Measurements from ENCODE around the gene UVRAG.
"Not testable (repeated sequence)": the region's sequence is repeated elsewhere in the genome, so short reads cannot be mapped to it uniquely, and the experiment has no call there.

Gene UVRAG

GRCh38 chr11:76035020-76035419 lies 220.0 kb downstream of the UVRAG start:
- DNase-seq, result no peak

DNA sequence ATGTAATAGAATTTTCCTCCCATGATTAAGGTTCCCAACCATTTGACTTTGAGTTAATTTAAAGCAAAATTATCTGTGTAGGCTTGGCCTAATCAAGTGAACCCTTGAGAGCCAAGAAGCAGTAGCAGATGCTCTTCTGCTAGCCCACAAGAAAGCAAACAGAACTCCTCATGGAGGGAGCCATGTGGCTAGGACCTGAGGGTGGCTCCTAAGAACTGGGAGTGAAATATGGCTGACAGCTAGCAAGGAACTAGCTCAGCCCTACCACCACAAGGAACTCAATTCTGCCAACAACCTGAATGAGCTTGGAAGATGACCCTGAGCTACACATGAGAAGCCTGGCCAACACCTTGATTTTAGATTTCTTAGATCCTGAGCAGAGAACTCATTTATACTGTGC lies 223.6 kb downstream of the UVRAG start:
- DNase-seq, result no peak

DNA sequence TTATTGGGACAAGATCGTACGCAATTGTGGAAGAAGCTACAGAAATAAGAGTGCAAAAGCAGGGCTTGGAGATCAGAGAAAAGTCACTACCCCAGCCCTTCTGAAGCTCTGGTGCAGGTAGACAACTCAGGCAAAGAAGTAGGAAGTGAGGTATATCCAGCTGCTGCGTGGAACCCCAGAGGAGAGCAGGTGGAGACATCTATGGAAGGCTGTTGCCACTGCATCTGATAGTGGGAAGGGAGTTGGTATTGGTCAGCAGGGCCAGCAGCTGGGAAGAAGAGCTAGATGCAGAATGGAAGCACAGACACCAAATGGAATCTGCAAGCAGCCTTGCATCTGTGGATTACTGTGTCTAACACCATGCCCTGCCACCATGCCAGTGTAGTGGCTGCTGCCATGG lies 226.2 kb downstream of the UVRAG start:
- DNase-seq, result no peak

- no peak for DNase-seq
Measured at GRCh38 chr11:76044750-76045320, 229.8 kb downstream of the UVRAG start.

DNA sequence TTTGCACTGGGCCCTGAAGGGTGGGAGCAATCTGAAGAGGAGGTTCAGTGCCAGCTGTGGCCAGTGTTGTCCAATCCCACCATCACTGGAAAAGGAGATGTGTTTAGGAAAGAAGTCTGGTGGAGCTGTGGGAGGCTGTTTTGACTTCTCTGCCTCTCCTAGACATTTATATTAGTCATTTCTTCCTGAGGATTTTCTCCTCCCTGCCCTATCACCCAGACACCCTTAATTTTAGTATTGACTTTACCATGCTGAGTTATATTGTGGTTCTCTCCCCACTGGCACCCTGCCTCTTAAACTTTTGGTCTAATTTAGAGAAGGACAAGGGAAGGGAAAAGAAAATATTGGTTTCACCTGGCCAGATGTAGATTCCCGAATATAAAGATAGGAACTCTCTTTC lies 232.2 kb downstream of the UVRAG start:
- DNase-seq, result no peak

DNA sequence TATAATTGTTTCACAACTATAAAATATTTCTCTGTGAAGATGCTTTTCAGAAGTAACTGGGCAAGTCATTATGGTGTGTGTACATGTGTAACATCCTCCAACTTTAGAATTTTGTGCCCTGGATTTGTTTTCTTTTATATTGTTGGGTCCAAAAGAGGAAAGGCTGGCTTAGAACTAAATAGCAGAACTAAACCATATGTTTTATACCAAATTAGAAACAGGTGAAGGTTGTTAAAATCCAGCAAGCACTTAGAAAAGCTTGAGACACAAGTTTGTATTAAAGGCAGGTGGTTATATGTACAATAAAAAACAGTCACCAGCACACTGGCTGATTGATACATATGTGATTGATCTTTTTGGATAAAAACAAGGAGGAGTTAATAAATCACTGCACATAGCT lies 232.8 kb downstream of the UVRAG start:
- no peak for DNase-seq

DNA sequence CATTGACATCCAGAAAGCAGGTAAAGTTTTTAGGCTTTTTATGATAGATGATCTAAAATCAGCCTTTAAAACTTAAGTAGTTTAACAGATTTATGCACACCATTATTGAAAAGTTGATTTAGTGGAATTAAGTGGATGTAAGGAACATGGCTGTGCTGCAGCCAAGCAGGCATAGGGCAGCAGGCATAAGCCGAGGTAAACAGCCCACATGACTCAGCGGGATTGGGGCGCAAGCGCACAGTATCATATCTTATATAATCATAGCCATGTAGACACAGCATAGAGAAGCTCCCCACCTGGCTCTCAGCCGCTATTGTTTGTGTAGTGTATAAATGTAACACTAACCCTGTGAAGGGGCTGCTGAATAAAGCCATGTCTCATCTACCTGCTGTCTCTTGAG lies 233.8 kb downstream of the UVRAG start:
- no peak for DNase-seq

DNA sequence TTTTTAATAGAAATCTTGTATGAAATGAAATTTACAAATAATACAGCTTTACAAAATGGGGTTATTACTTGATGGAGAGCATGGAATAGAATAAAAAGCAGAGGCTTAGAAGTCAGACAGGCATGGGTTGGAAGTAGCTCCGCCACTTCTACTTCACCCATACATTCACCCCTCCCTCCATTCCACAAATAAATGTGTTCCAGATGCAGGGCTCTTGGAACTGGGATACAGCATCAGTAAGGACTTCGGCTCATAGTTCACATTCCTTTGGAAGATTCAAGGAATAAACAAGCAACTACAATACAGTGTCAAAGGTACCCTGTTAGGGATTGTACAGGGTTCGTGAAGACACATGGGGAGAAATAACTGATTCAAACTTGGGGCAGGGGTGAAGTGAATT lies 234.5 kb downstream of the UVRAG start:
- no peak for DNase-seq

- no peak for DNase-seq
Measured at GRCh38 chr11:76051937-76052336, 236.9 kb downstream of the UVRAG start.

DNA sequence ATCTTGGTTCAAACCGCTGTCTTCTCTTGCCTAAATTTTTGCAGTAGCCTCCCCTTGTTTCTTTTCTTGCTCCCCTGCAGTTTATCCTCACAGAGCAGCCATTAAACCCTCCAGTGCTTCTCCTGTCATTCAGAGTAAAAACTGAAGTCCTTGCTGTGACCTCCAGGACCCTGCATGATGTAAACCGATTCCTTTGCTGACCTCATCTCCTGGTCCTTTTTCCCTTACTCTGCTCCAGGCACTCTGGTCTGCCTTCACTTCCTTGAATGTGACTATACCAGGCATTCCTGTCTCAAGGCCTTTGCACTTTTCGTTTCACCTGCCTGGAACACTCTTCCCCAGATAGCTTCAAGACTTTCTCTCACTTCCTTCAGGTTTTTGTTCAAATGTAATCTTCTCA lies 239.3 kb downstream of the UVRAG start:
- DNase-seq, result no peak

DNA sequence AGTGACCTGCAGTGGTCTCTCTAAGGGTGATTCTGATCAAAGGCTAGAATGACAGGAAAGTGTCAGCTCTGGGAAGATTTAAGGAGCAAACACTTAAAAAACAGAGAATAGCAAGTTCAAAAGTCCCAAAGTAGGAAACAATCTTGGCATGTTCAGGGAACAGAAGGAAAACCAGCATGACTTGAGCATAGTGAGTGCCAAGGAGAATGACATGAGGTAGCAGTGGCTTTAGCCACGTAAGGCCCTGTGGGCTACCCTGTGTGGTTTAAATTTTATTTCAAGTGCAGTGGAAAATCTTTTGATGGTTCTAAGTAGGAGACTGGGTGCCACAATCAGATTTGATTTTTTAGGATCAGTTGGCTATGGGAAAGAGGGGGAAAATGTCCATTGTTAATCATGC lies 241.9 kb downstream of the UVRAG start:
- DNase-seq, result no peak

GRCh38 chr11:76060475-76061036 lies 245.5 kb downstream of the UVRAG start:
- DNase-seq, result not testable (repeated sequence)

- no peak for DNase-seq
Measured at GRCh38 chr11:76062733-76063132, 247.7 kb downstream of the UVRAG start.

DNA sequence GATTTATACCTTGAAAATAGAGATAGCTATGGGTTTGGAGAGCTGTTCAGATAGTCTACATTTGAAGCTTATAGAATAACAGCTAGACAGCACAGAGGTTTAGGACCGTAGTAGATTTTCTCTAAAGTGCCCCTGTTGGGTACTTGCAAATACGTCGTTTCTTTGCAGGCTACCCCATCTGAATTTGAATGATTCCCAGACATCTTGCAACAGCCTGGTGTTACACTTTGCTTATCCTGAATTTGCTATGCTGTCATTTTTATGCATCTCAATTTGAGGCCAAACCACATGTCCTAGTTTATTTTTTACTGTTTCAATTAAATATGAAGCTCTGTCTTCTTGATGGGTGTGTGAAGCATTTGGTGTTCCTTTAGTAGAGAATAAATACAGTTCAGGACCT lies 249.2 kb downstream of the UVRAG start:
- DNase-seq, result no peak

DNA sequence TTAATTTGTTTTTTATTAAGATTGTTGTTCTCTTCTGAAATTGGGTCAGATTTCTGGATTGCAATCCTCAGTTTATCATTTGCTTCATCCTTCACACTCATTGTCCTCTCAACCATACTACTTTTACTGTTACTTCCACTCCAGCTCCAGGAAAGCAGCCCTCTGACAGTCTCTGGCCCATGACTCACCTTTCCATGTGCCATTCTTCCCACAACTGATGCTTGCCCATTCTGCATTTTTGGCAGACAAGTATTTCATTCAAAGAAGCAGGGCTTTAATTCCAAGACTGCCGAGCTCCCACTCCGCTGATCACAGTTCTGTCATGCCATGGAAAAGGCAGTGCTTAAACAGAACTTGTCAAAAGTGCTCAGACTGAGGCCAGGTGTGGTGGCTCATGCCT lies 252.1 kb downstream of the UVRAG start:
- no peak for DNase-seq

- DNase-seq, result no peak
Measured at GRCh38 chr11:76069001-76069400, 254.0 kb downstream of the UVRAG start.

DNA sequence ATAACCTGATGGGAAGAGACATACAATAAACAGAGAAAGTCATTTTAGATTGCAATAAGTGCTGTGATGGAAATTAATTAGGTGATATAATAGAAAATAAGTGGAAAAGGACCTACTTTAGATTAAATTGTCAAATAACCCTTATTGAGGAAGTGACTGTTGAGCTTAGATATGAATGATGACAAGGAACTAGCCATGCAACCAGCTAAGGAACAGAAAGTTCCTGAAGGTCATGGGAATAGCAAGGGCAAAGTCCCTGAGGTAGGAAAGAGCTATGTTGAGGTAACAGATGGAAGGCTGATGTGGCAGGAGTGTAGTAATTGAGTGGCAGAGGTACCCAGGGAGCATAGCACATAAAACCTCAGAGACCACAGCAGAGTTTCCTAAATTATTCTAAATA lies 256.1 kb downstream of the UVRAG start:
- DNase-seq, result no peak

DNA sequence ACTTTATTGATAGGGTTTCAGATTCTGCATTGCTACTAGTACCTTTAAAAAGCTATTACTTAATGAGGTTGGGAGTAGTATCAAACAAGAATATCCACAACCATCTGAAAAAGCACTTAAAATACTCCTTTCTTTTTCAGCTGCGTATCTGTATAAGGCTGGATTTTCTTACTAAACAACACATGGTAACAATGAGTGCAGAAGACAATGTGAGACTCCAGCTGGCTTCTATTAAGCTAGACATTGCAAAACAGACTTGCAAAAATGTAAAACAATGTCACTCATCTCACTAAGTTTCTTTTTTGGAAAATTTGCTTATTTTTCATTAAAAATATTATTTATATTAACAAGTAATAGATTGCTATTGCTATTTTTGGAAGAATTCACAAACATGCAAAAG lies 258.7 kb downstream of the UVRAG start:
- DNase-seq, result no peak

DNA sequence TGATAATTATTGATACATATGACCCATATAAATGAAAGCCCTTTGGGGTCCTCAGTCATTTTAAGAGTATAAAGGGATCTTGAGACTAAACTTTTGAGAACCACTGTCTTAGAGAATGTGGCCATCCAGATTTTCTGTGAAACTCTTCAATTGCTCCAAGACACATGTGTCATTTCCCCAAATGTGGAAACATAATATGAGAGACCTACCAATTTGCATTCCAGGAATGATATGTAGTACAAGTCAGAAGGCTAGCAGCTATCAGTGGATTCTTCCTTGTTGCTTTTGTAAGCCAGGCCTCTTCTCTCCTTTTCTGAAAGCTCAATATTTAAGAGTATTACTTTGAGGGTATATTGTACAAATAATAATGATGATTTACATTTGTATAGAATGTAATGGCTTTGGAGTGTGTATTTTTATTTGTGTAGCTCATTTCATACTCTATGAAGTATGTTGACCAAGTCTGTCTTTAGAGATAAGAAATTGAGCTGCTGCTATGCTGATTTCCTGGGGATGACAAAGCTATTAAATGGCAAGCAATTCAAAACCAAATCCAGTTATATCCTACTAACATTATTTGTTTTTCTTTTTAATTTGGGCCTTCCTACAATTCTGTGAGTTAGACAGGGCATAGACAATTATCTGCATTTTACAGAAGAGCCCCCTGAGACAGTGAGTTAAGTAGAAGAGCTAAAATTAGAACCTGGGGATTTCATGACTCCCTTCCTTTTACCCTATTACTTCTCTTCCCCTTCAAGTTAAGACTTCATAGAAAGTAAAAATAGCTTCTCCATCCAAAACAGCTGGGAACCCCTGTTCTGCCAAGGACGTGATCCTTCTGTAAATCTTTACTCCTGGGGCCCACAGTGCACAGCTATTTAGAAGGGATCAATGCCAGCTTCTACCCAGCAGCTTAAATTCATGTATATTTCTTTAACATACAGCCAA lies 259.4 kb downstream of the UVRAG start:
- DNase-seq, result no peak

DNA sequence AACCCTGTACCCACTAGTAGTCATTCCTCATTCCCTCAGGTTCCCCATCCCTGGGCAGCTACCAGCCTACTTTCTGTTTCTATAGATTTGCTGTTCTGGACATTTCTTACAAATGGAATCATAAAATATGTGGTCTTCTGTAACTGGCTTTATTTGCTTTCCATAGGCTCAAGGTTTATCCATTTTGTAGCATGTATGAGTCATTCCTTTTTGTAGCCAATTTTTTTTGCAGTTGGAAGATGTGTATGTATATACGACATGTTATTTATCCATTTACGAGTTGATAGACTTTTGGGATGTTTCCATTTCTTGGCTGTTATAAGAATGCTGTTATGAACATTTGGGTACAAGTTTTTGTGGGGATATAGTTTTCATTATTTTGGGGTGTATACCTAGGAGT lies 260.7 kb downstream of the UVRAG start:
- no peak for DNase-seq

- DNase-seq, result not testable (repeated sequence)
Measured at GRCh38 chr11:76076253-76076652, 261.2 kb downstream of the UVRAG start.

- DNase-seq, result no peak
Measured at GRCh38 chr11:76076749-76077148, 261.7 kb downstream of the UVRAG start.

GRCh38 chr11:76077575-76078150 lies 262.7 kb downstream of the UVRAG start:
- DNase-seq, result no peak

GRCh38 chr11:76081084-76081483 lies 266.1 kb downstream of the UVRAG start:
- not testable (repeated sequence) for DNase-seq
